DMS 273 treated with DMSO at 0.1 percent for 48 hours (cell line): ENCODE data around the gene ACAP3.

ENCODE experiments used
- DNase-seq: peaks from one replicate; lab custom pipeline; 2025; lab: John Stamatoyannopoulos, UW

Gene ACAP3

DNA sequence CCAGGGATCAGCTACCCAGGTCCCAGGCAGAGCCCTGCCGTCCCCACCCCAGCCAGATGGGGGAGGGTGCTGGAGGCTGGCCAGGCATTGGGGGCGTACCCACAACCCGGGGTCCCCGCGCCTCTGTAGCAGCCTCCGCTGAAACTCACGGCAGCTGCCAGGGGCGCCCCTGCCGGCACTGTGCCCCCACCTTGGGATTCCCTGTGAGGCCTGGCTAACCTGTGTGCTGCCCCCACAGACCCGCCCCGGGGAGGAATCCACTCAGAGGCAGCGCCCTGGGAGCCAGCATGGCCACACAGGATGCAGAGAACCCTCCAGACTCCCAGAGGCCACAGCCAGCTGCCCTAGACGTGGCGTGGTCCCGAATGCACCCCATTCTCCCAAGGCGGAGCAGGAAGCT is 37.7 kb upstream of the ACAP3 start:
- DNase-seq = no peak

DNA sequence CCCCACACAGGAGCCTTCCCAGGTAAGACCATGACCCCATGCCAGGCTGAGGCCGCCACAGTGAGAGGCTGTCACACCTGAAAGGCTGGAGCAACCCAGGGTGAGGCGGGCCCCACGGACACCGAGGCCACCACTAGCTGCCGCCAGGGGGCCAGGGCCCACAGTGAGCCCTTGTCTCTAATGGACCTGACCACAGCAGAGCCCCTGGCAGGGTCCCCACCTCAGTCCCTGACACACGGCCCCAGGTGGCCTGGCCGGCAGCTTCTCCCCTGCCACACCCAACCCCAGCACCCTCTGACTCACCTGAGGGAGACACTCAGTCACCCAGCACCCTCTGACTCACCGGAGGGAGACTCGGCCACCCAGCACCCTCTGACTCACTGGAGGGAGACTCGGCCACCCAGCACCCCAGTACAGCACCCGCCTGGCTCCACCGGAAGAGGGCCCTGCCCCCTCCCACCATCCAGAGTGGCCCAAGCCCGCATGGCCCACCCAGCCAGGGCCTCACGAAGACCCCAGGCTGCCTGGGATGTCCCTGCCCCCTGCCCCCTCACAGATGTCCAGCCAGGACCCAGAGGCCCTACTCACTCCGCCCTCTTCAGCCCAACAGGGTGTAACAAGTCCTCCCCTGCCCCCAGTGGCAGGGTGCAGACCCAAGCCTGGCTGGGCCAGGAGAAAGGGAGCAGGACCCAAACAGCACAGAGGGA is 37.1 kb upstream of the ACAP3 start:
- DNase-seq = no peak

DNA sequence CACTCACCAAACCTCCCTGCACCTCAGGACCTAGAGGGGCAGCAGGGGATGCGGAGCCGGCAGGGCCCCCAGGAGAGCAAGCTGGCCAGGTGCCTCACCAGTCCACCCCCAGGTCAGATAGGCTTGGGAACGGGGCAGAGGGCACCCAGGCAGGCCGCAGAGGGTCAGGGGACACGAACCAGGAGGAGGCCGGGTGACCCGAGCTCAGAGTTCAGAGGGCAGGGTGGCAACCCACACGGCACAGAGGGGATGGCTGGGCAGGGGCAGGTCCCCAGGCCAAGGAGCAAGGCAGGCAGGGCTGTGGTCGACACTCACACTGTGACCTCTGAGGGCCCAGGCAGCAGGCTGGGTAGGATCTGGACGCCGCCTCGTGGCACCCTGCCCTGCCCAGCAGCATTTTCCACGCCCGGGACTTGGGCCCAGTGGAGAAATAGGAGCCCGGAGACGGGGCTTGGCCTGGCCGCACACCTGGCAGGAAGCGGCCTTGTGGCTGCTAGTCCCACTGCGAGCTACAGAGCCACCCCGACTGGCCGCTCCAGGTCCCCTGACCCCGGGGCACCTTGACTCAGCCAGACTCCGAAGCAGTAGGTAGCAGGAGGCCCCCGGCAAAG is 36.2 kb upstream of the ACAP3 start:
- DNase-seq = no peak

DNA sequence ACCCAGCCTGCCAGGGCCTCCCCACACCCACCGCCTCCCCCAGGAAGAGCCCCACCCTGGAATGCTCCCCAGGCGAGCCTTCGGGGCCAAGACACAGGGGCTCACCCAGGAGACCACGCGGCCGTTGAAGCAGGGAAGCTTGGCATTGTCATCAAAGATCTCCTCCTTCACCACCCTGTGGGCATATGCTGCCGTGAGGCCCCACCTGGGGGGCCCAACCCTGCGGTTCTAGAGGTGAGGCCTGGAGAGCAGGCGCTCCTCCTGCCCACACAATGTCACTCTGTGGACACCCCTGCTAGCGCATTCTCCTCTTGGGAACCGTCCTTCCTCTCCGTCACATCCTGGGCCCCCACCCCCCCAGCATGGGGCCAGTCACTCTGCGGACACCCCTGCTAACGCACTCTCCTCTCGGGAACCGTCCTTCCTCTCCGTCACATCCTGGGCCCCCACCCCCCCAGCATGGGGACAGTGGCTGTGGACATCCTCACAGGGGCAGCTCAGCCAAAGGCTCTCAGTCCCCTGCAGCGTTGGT is 34.9 kb upstream of the ACAP3 start:
- DNase-seq = no peak

DNA sequence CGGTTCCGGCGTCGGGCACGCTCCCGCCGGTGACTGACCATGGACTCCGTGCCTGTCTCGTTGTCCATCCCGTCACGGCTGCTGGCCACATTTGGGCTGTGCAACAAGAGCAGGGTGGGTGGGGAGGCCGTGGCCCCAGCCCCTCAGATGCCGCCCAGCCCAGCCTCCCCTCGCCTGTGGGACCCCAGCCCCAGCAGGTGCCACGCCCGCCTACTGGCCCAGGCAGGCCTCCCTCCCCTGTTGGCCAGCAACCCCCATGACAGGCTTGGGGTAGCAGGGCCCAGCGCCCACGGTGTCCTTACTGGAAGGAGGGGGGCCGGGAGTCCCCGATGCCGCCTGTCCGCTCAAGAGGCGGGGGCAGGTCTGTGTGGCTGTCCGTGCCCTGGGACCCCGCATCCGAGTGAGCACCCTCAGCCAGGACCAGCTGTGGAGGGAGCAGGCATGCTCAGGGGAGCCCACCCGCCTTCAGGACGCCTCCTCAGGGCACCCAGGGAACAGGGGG is 34.4 kb upstream of the ACAP3 start:
- no peak for DNase-seq

DNA sequence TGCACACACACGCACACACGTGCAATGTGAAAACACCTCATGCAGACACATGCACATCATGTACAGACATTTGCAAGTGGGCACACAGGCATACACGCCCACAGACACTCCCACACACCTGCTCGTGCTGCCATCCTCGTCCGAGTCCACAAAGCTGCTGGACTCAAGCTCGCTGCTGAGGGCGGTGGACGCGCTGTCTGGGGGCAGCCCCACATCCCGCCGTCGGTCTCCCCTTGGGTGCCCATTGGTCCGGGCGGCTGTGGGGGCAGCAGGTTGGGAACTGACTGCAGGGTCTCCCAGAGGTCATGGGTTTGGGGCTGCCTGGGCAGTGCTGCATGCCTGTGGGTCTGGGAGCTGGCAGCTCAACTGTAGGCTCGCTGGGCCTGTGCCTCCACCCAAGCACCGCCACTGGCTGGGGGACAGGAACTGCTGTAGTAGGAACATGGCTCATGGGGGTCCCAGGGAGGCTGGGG is 33.9 kb upstream of the ACAP3 start:
- DNase-seq = no peak

DNA sequence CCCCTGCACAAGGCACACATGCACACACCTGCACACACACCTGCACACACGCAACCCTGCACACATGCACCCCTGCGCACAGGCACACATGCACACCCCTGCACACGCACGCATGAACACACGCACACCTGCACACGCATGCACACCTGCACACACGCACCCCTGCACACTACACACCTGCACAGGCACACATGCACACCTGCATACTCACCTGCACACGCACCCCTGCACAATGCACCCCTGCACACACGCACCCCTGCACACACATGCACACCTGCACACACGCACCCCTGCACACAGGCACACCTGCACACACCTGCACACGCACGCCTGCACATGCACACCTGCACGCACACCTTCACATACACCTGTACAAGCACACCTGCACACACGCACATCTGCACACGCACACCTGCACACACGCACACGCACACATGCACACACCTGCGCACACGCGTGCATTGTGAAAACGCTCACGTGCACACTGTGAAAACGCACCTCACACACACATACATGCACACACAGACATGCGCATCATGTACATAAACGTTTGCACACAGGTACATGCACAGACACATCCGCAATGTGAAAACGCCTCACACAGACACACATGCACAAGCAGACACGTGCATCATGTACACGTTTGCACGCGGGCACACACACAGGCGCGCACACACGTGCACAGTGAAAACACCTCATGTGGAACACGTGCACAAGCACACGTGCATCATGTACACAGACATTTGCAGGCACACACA is 33.2 kb upstream of the ACAP3 start:
- no peak for DNase-seq

DNA sequence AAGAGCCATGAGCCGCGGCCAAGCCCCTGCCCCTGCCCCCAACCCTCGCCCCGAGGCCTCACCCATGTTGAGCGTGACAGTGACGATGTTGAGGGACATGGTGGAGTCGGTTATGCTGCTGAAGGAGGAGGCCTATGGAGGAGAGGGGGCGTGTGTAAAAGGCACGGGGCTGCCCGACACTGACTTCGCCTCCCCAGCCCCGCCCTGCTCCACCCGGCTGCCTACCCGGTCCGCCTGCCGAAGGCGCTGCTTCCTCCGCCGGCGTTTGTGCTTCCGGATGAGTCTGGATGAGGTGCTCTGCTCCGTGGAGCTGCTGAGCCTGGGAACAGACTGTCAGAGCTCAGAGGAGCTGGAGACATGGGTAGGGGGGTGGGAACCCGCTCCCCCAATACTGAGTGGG is 32.5 kb upstream of the ACAP3 start:
- no peak for DNase-seq

DNA sequence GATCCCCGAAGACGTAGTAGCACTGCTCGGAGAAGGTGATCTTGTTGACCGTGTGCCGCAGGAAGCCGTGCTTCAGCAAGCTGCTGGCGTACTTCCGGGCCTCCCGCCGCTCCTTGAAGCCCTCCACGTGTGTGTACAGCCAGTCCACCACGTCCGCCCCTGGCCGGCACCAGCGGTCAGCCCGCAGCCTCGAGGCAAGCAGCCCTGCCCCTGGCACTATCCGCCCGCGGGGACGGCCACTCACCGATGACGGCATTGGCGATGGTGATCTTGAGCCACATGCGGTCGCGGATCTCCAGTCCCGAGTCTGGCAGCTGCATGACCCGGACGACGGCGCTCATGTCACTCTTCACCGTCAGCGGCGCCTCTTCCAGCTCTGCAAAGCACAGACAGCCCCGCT is 30.5 kb upstream of the ACAP3 start:
- no peak for DNase-seq

DNA sequence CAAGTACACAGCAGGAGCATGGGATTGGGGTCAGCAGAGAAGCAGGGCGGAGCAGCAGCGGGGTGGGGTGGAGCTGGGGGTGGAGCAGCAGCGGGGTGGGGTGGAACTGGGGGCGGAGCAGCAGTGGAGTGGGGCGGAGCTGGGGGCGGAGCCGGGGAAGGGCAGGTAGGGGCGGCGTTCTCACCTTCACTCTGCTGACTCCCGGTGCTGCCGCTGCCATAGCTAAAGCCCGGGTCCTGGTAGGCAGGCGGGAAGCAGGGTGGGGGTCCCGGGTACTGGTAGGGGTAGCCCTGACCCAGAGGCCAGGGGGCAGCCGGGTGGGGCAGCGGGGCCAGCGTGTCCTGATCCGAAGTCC is 30.0 kb upstream of the ACAP3 start:
- DNase-seq = no peak

DNA sequence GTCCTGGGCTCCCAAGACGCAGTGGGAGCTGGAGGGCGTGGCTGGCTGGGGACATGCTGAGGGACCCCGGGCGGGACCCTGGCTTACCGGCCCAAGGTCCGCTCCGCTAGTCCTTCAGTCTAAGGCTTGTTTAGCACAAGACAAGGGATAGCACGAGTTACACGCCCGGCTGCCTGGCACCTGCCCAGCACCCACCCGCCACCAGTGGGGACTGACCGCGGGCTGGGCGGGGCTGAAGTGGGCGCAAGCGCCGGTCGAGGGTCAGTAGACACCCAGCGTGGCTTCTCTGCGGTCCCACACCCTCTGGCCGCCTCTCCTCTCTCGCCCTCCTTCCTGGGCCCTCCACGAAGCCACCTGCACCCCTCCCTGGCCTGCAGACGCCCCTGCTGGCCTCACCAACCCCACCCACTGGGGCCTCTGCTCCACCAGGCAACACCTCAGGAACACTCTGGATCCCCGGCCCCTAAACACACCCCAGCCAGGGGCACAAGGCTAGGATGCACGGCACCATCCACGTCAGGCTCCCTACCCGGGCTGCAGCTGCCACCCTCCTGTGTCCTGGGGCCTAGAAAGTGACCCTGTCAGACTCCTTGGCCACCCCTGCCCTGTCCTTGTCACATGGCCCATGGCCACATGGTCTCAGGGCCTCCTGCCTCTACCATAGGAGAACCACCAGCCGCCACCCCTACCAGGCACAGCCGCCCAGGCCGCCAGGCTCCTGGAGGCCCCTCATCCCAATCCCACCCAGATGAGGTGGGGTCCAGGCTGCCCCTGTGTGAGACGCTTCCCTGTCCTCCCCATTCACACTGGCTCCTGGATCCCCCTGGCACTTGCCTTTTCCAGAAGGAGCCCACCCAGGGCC is 29.4 kb upstream of the ACAP3 start:
- DNase-seq = no peak

DNA sequence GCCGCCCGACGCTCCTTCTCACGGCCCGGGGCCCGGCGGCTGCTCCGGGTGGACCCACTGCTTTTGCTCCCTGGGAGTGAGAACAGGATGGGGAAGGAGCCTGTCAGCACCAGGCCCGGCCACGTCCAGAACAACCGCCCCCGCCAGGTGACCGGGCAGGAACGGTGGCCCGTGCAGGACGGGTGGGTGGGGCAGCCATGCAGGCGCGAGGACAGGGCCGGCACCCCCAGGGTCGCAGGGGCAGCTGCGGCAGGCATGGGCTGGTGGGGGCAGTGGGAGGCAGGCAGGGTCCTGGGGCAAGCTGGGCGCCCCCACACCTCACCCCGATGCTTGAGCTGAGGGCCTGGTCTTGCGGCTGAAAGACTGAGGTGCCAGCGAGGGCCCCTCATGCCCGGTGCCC is 28.7 kb upstream of the ACAP3 start:
- no peak for DNase-seq

DNA sequence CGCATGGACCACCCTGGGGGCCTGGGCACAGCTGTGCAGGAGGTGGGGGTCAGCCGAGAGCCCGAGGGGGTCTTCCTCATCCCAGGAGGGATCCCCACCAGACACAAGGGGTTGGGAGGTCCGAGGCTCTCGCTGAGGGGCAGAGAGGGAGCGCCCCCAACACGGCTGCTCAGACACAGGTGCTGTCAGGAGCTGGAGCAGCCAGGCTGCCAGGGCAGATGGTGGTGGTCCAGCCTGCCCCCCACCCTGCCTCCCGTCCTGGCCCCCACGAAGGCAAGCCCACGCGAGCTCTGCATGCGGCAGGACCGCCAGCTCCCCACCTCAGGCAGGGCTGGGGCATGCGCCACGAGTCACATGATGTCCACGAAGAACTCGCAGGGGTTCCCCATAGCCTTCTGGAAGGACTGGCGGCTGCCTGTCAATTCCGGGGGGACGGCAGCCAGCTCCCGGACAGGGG is 28.1 kb upstream of the ACAP3 start:
- no peak for DNase-seq

DNA sequence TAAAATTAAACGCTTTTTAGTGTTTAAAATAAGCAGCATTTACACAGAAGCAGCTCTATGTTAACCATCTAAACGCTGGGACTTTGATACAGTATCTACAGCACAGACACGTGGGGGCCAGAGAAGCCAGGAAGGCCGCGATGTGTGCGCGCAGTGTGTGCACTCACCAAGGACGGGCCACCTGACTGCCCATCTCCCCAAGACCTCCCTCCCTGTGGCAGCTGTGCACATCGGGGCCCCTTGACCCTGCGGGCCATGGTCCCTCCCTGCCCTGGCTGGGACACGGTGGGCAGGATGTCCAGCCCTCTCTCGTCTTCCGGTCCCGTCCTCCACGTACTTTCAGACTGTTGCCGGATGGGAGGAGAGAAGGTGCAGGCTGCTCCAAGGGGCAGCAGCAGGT is 27.6 kb upstream of the ACAP3 start:
- DNase-seq = no peak

DNA sequence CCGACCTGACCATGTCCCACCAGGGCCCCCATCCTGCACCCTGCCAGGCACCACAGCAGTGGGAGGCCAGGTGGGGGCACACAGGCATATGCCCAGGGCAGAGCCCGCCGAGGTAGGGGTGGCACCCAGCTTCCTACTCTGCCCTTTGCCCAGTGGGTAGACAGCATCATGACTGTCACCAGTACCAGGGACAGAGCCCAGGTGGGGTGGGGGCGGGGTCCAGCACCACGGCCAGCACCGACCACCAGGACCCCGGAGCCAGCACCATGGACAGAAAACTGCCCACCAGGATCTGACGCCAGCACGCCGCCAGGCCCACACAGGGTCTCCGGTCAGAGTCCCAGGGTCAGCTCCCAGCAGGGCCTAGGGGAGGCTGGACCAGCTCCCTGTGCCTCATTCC is 27.1 kb upstream of the ACAP3 start:
- no peak for DNase-seq

DNA sequence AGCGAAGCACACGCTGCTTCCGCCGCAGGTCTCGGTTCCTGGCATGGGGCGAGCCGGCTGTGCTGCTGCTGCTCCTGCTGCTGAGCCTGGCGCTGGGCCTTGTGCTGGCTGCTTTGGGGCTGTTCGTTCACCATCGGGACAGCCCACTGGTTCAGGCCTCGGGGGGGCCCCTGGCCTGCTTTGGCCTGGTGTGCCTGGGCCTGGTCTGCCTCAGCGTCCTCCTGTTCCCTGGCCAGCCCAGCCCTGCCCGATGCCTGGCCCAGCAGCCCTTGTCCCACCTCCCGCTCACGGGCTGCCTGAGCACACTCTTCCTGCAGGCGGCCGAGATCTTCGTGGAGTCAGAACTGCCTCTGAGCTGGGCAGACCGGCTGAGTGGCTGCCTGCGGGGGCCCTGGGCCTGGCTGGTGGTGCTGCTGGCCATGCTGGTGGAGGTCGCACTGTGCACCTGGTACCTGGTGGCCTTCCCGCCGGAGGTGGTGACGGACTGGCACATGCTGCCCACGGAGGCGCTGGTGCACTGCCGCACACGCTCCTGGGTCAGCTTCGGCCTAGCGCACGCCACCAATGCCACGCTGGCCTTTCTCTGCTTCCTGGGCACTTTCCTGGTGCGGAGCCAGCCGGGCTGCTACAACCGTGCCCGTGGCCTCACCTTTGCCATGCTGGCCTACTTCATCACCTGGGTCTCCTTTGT is 26.0 kb upstream of the ACAP3 start:
- no peak for DNase-seq

DNA sequence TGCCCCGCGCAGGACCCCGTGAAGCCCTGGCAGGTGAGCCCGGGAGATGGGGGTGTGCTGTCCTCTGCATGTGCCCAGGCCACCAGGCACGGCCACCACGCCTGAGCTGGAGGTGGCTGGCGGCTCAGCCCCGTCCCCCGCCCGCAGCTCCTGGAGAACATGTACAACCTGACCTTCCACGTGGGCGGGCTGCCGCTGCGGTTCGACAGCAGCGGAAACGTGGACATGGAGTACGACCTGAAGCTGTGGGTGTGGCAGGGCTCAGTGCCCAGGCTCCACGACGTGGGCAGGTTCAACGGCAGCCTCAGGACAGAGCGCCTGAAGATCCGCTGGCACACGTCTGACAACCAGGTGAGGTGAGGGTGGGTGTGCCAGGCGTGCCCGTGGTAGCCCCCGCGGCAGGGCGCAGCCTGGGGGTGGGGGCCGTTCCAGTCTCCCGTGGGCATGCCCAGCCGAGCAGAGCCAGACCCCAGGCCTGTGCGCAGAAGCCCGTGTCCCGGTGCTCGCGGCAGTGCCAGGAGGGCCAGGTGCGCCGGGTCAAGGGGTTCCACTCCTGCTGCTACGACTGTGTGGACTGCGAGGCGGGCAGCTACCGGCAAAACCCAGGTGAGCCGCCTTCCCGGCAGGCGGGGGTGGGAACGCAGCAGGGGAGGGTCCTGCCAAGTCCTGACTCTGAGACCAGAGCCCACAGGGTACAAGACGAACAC is 25.2 kb upstream of the ACAP3 start:
- no peak for DNase-seq

DNA sequence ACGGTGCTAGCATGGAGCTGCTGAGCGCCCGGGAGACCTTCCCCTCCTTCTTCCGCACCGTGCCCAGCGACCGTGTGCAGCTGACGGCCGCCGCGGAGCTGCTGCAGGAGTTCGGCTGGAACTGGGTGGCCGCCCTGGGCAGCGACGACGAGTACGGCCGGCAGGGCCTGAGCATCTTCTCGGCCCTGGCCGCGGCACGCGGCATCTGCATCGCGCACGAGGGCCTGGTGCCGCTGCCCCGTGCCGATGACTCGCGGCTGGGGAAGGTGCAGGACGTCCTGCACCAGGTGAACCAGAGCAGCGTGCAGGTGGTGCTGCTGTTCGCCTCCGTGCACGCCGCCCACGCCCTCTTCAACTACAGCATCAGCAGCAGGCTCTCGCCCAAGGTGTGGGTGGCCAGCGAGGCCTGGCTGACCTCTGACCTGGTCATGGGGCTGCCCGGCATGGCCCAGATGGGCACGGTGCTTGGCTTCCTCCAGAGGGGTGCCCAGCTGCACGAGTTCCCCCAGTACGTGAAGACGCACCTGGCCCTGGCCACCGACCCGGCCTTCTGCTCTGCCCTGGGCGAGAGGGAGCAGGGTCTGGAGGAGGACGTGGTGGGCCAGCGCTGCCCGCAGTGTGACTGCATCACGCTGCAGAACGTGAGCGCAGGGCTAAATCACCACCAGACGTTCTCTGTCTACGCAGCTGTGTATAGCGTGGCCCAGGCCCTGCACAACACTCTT is 24.5 kb upstream of the ACAP3 start:
- DNase-seq = no peak

DNA sequence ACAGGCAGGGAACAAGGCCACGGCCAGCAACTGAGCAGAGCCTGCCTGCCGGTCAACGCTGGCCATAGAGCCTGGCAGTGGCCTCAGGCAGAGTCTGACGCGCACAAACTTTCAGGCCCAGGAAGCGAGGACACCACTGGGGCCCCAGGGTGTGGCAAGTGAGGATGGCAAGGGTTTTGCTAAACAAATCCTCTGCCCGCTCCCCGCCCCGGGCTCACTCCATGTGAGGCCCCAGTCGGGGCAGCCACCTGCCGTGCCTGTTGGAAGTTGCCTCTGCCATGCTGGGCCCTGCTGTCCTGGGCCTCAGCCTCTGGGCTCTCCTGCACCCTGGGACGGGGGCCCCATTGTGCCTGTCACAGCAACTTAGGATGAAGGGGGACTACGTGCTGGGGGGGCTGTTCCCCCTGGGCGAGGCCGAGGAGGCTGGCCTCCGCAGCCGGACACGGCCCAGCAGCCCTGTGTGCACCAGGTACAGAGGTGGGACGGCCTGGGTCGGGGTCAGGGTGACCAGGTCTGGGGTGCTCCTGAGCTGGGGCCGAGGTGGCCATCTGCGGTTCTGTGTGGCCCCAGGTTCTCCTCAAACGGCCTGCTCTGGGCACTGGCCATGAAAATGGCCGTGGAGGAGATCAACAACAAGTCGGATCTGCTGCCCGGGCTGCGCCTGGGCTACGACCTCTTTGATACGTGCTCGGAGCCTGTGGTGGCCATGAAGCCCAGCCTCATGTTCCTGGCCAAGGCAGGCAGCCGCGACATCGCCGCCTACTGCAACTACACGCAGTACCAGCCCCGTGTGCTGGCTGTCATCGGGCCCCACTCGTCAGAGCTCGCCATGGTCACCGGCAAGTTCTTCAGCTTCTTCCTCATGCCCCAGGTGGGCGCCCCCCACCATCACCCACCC is 23.6 kb upstream of the ACAP3 start, which contains the start of gene TAS1R3:
Gene TAS1R3 (plus strand): TSS at position 213 of the 898 bp plus-strand sequence. CDS start 66 bp downstream, at position 279.
- no peak for DNase-seq
